ENCODE results near the gene TUBB3.
A peak's percentile ranks its signal among the peaks of the same experiment; 100 is the strongest.
"Not testable (repeated sequence)": the region's sequence is repeated elsewhere in the genome, so short reads cannot be mapped to it uniquely, and the experiment has no call there.

TUBB3 gene

GRCh38 chr16:89922884-89923639 lies at the start of gene TUBB3:
Gene TUBB3 (plus strand): TSS chr16:89923342. CDS start chr16:89923402, 60 bp downstream.
- Histone ChIP-seq H3K4me1 (ENCODE audit: insufficient read depth, low read length) (peaks cover 14% of the 10 kb centered on the region; the same call in 1 of the 2 replicates), H3K9ac (ENCODE audit: low read depth, low read length) (peak within 1 kb of the TSS; percentile 70), H3K36me3 (ENCODE audit: insufficient read depth, low read length) (0 out of 2 replicates have a peak, but pooled peaks cover 4% of the 10 kb centered on the region)

GRCh38 chr16:89873972-89874689 lies 49.0 kb upstream of the TUBB3 start:
- Histone ChIP-seq H3K36me3 (ENCODE audit: insufficient read depth, low read length) (peaks cover 4% of the 10 kb centered on the region), H3K9me3 (ENCODE audit: control insufficient read depth, insufficient read depth, low read length) (0 out of 2 replicates have a peak, but pooled peaks cover 3% of the 10 kb centered on the region), H3K4me1 (ENCODE audit: insufficient read depth, low read length) (no peaks in the 10 kb centered on the region), H3K9ac (ENCODE audit: low read depth, low read length) (peak overlapping the region; percentile 99)

More at GRCh38 chr16:89922884-89923639, at the start of gene TUBB3:
- no peaks in the 10 kb centered on the region for H3K9me3 ChIP-seq (ENCODE audit: control insufficient read depth, insufficient read depth, low read length)

- H3K9ac ChIP-seq (ENCODE audit: low read depth, low read length); H3K9me3 ChIP-seq (ENCODE audit: control insufficient read depth, insufficient read depth, low read length); H3K4me1 ChIP-seq (ENCODE audit: insufficient read depth, low read length): not testable (repeated sequence)
- H3K36me3 ChIP-seq (ENCODE audit: insufficient read depth, low read length): peaks cover 13% of the 10 kb centered on the region
Measured at GRCh38 chr16:89879123-89879522, 44.0 kb upstream of the TUBB3 start.

GRCh38 chr16:89880477-89881367 lies 42.4 kb upstream of the TUBB3 start:
- Histone ChIP-seq H3K36me3 (ENCODE audit: insufficient read depth, low read length) (peaks cover 12% of the 10 kb centered on the region), H3K4me1 (ENCODE audit: insufficient read depth, low read length) (no peaks in the 10 kb centered on the region), H3K9me3 (ENCODE audit: control insufficient read depth, insufficient read depth, low read length) (no peaks in the 10 kb centered on the region), H3K9ac (ENCODE audit: low read depth, low read length) (no peak overlapping the region)

- Histone ChIP-seq H3K9me3 (ENCODE audit: control insufficient read depth, insufficient read depth, low read length) (no peaks in the 10 kb centered on the region), H3K36me3 (ENCODE audit: insufficient read depth, low read length) (peaks cover 8% of the 10 kb centered on the region), H3K9ac (ENCODE audit: low read depth, low read length) (no peak overlapping the region), H3K4me1 (ENCODE audit: insufficient read depth, low read length) (no peaks in the 10 kb centered on the region)
Measured at GRCh38 chr16:89881368-89881730, 41.8 kb upstream of the TUBB3 start.

- Histone ChIP-seq H3K4me1 (ENCODE audit: insufficient read depth, low read length) (no peaks in the 10 kb centered on the region), H3K9ac (ENCODE audit: low read depth, low read length) (no peak overlapping the region), H3K9me3 (ENCODE audit: control insufficient read depth, insufficient read depth, low read length) (no peaks in the 10 kb centered on the region), H3K36me3 (ENCODE audit: insufficient read depth, low read length) (peaks cover 17% of the 10 kb centered on the region)
Measured at GRCh38 chr16:89883346-89884040, 39.6 kb upstream of the TUBB3 start.

- Histone ChIP-seq H3K4me1 (ENCODE audit: insufficient read depth, low read length) (no peaks in the 10 kb centered on the region), H3K9ac (ENCODE audit: low read depth, low read length) (no peak overlapping the region), H3K36me3 (ENCODE audit: insufficient read depth, low read length) (peaks cover 17% of the 10 kb centered on the region), H3K9me3 (ENCODE audit: control insufficient read depth, insufficient read depth, low read length) (no peaks in the 10 kb centered on the region)
Measured at GRCh38 chr16:89884041-89884421, 39.1 kb upstream of the TUBB3 start.

- Histone ChIP-seq H3K9ac (ENCODE audit: low read depth, low read length) (no peak overlapping the region), H3K36me3 (ENCODE audit: insufficient read depth, low read length) (peaks cover 17% of the 10 kb centered on the region), H3K4me1 (ENCODE audit: insufficient read depth, low read length) (no peaks in the 10 kb centered on the region), H3K9me3 (ENCODE audit: control insufficient read depth, insufficient read depth, low read length) (no peaks in the 10 kb centered on the region)
Measured at GRCh38 chr16:89887243-89887642, 35.9 kb upstream of the TUBB3 start.

GRCh38 chr16:89890200-89890599 lies 32.9 kb upstream of the TUBB3 start:
- peaks cover 13% of the 10 kb centered on the region for H3K36me3 ChIP-seq (ENCODE audit: insufficient read depth, low read length)
- no peaks in the 10 kb centered on the region for H3K4me1 ChIP-seq (ENCODE audit: insufficient read depth, low read length)
- H3K9ac ChIP-seq (ENCODE audit: low read depth, low read length): no peak overlapping the region
- no peaks in the 10 kb centered on the region for H3K9me3 ChIP-seq (ENCODE audit: control insufficient read depth, insufficient read depth, low read length)

- Histone ChIP-seq H3K36me3 (ENCODE audit: insufficient read depth, low read length) (peaks cover 13% of the 10 kb centered on the region), H3K9me3 (ENCODE audit: control insufficient read depth, insufficient read depth, low read length) (no peaks in the 10 kb centered on the region), H3K4me1 (ENCODE audit: insufficient read depth, low read length) (no peaks in the 10 kb centered on the region), H3K9ac (ENCODE audit: low read depth, low read length) (no peak overlapping the region)
Measured at GRCh38 chr16:89890886-89891657, 32.1 kb upstream of the TUBB3 start.

- no peak overlapping the region for H3K9ac ChIP-seq (ENCODE audit: low read depth, low read length)
- H3K9me3 ChIP-seq (ENCODE audit: control insufficient read depth, insufficient read depth, low read length): no peaks in the 10 kb centered on the region
- no peaks in the 10 kb centered on the region for H3K4me1 ChIP-seq (ENCODE audit: insufficient read depth, low read length)
- H3K36me3 ChIP-seq (ENCODE audit: insufficient read depth, low read length): peaks cover 15% of the 10 kb centered on the region
Measured at GRCh38 chr16:89892055-89892630, 31.0 kb upstream of the TUBB3 start.

GRCh38 chr16:89892635-89893034 lies 30.5 kb upstream of the TUBB3 start:
- Histone ChIP-seq H3K9me3 (ENCODE audit: control insufficient read depth, insufficient read depth, low read length) (no peaks in the 10 kb centered on the region), H3K36me3 (ENCODE audit: insufficient read depth, low read length) (peaks cover 11% of the 10 kb centered on the region), H3K9ac (ENCODE audit: low read depth, low read length) (no peak overlapping the region)

More at GRCh38 chr16:89892635-89893034, 30.5 kb upstream of the TUBB3 start:
- no peaks in the 10 kb centered on the region for H3K4me1 ChIP-seq (ENCODE audit: insufficient read depth, low read length)
